GM18951 (cell line): ENCODE measurements around the gene CC2D1A.

Experiments used
- POLR2A ChIP-seq: IDR thresholded peaks from 4 replicates; pipeline ENCODE4 v1.6.1; 2011; ENCODE audit warnings: mild to moderate bottlenecking; ENCODE audit not compliant: insufficient read length, insufficient read depth; ENCODE audit errors: extremely low read depth
- in situ Hi-C: fragments of 300-500 bp; cut with MboI; formaldehyde crosslinking; loops from one replicate; pipeline ENCODE4 v1.12.0; 2022; ENCODE audit warnings: low sequenced_read_pairs, mixed read lengths, inconsistent platforms; ENCODE audit not compliant: unreplicated experiment

The CC2D1A gene

DNA sequence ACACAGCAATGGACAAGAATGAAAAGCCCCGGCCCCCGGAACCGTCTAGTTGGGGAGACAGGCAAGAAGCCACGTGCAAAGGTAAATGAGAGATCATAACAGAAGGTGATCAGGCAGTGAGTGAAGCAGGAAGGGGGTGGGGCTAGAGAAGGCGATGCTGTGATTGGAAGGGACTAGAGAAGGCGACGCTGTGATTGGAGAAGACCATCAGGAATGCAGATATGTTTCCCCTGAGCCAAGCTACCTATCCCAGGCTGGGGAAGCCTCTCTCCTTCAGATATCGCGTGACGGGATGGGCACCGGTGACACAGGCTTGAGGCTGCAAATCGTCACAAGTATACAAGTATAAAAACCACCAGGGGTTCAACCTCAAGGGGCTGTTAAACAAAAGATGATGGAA lies 68.1 kb downstream of the CC2D1A start:
- in situ Hi-C loops: no loop called here
- TF ChIP-seq POLR2A: no peak

DNA sequence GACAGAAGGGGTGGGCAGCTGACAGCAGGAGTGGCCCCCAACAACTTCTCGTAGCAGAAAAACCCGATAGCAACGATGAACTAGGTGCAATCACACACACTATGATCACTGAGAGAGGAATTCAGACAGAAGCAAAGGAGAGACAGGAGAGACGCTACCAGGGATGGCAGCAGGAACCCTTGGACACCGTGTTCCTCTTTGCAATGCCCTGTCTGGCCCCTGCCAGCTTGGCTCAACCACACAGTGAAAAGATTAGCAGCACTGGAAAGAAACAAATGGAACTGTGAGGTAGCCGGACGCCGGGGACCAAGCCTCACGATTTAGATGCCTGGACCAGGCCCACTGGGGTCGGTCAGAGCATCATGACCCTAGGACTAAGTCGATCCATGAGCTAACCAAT lies 69.9 kb downstream of the CC2D1A start:
- TF ChIP-seq POLR2A: no peak
- in situ Hi-C loops: no loop called here

DNA sequence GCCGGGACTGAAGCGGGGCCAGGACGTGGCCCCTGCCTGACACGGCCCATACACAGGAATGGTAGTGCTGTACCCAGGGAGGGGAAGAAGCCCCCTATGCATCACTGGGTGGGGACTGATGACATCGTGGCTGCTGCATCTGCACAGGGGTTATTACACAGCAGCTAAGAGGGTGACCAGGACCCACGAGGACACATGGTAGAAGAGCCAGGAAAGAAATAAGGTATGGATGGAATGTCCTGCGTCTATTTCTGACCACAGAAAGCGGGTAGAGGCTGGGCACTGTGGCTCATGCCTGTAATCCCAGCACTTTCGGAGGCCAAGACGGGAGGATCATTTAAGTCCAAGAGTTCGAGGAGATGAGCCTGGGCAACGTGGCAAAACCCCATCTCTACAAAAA lies 70.4 kb downstream of the CC2D1A start:
- no peak for TF ChIP-seq POLR2A
- in situ Hi-C loops: no loop called here

DNA sequence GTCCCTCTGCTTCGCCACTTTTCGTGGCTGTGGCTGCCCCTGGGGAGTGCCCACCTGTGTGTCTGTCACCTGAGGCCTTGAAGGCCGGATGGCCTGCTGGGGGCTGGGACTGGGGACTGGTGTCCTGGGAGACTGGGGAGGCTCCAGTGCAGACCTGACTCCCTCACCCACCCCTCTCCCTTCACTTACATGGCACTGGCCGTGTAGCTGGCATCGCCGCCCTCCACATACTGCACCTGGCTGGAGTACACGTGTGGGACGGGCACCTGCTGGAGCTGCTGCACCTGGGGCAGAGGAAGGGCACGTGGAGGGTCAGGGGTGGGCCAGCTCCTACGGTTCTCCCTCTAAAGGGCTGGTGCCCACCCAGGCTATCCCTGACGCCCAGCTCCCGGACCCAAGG lies 71.8 kb downstream of the CC2D1A start:
- no peak for TF ChIP-seq POLR2A
- in situ Hi-C loops: no loop called here

DNA sequence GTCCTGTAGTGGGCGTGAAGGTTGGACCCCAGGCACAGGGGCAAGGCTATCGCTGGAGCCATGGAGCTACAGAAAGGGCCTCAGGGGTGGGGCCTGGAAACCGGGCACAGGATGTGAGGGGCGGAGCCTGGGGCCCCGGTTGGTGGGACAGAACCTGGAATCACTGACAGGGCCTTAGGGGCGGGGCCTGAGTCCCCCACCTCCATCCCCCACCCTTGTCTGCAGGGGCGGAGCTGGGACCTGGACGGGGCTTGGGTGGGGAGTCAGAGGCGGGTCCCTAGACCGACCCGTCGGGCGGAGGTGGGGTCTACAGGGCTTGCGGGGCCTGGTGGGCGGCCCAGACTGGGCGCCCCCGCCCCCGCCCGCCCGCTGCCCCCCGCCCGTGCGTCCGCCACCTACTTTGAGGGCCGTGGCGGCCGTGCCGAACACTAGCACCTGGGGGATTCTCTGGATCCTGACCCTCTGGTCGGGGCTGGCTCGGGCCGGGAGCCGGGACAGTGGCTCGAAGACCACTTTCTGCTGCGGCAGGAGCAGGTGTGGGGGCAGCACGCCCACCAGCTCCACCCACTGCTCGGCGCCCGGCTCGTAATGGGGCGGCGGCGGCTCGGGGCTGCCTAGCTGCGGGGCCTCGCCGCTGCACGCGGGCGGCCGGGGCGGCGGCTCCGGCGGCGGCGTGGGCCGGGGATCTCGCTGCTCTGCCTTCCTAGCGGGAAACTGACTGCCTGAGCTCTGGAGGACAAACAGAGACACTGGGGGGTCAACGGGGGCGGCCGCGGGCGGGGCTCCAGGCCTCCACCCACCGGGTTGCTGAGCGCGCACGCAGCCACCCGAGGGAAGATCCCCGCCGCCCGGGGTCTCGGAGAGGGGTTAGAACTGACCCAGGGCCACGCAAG lies 72.6 kb downstream of the CC2D1A start:
- no peak for TF ChIP-seq POLR2A
- in situ Hi-C loops: no loop called here

DNA sequence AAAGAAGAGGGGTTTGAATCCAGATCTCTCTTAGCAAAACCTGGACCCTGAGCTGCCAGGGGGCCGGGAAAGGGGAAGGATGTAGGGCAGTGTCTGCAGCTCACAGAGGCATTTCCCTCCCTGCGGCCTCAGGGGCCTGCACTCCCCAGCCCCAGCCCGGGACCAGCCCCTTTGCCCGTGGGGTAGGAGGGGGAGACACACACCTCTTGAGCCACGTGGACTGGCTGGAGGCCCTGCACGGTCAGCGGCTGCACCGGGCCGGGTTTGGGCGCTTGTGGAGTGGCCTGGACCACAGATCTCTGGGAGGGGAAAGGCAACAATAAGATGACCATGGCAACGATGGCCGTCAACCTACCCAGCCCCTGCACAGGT lies 73.2 kb downstream of the CC2D1A start:
- in situ Hi-C loops: no loop called here
- no peak for TF ChIP-seq POLR2A

DNA sequence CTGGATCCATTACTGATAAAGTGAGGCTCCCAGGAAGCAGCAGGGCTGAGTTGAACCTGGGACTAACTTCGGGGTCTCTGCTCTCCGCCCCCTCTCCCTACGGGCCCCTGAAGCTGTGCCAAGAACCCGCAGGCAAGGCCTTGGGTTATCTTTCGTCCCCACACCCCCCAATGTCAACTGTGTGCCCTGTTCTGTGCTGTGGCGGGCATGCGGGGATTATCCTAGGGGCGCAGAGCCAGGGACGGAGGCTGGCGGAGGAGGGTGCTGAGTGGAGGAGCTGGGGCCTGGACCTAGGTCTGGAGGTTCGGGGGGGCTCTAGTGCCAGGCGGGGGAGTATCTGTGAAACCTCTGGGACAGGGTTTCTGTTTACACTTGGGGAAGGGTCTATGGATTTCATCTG lies 73.7 kb downstream of the CC2D1A start:
- in situ Hi-C loops: no loop called here
- no peak for TF ChIP-seq POLR2A

DNA sequence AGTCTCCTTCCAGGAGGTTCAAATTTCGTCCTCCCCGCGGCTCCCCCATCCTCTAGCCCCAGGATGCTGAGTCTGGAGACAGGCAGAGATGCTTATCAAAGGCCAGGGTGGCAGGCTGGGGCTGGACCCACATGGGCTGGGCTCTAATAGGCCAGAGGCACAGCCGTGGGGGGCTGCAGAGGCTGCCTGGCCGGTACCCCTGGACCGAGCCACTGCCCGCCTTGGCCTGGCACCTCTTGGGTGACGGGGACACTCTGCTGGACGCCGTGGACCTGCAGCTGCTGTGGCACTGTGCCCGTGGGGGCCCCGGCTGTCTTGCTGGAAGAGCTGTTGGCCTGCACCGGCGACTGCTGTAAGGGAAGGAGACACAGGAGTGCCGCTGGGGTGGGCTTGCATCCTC lies 74.3 kb downstream of the CC2D1A start:
- TF ChIP-seq POLR2A: no peak
- in situ Hi-C loops: no loop called here
